Neuronal stem cell (in vitro differentiated cells): ENCODE results near the gene AKAP8L.

ENCODE experiments used
- DNase-seq: peaks from one replicate; pipeline ENCODE4 v3.0.0-alpha.2; 2013; ENCODE audit warnings: low spot score
- H2AFZ ChIP-seq: one replicate; pipeline ENCODE4 v1.6.1; 2013; ENCODE audit warnings: mild to moderate bottlenecking, low read length, inconsistent platforms
- H2AK5ac ChIP-seq: 2 replicates; pipeline ENCODE4 v1.6.1; 2013; ENCODE audit warnings: low read depth, mild to moderate bottlenecking, inconsistent platforms, low read length, moderate library complexity, mixed read lengths
- H2BK120ac ChIP-seq: 2 replicates; pipeline ENCODE4 v1.6.1; 2013; ENCODE audit warnings: low read depth, mild to moderate bottlenecking, inconsistent platforms, low read length, moderate library complexity, mixed read lengths
- H2BK12ac ChIP-seq: one replicate; pipeline ENCODE4 v1.6.1; 2013; ENCODE audit warnings: low read length, inconsistent platforms
- H2BK15ac ChIP-seq: 2 replicates; pipeline ENCODE4 v1.6.1; 2013; ENCODE audit warnings: mild to moderate bottlenecking, low read length, inconsistent platforms, mixed read lengths
- H2BK5ac ChIP-seq: one replicate; pipeline ENCODE4 v1.6.1; 2013; ENCODE audit warnings: inconsistent platforms, mild to moderate bottlenecking, low read length, moderate library complexity
- H3K14ac ChIP-seq: one replicate; pipeline ENCODE4 v1.6.1; 2013; ENCODE audit warnings: low read length, inconsistent platforms
- H3K18ac ChIP-seq: 2 replicates; pipeline ENCODE4 v1.6.1; 2013; ENCODE audit warnings: low read length, inconsistent platforms
- H3K23ac ChIP-seq: 2 replicates; pipeline ENCODE4 v1.6.1; 2013; ENCODE audit warnings: low read depth, mild to moderate bottlenecking, mixed read lengths, low read length, inconsistent platforms; ENCODE audit not compliant: poor library complexity
- H3K27ac ChIP-seq: replicated peaks from 3 replicates; pipeline ENCODE4 v1.5.1; 2013; ENCODE audit warnings: low read length, inconsistent platforms
- H3K27me3 ChIP-seq, 3 experiments: 2 replicates each; pipeline ENCODE4 v1.6.1; 2013; ENCODE audit warnings: low read length in 3 of 3, mild to moderate bottlenecking in 2 of 3, inconsistent platforms in 1 of 3, low read depth in 1 of 3, mixed read lengths in 1 of 3, moderate library complexity in 1 of 3; ENCODE audit not compliant: control insufficient read depth in 3 of 3, insufficient read depth in 3 of 3
- H3K36me3 ChIP-seq, 2 donors: replicated peaks in 1 of 2; 2 replicates each; pipeline ENCODE4 v1.6.1; 2013; ENCODE audit warnings: low read length in 2 of 2; ENCODE audit not compliant: control insufficient read depth in 2 of 2, insufficient read depth in 2 of 2
- H3K4ac ChIP-seq: 2 replicates; pipeline ENCODE4 v1.6.1; 2013; ENCODE audit warnings: inconsistent platforms, mild to moderate bottlenecking, low read length, moderate library complexity
- H3K4me1 ChIP-seq, 2 donors: 1 replicate in 1 of 2; 2 replicates in 1 of 2; pipeline ENCODE4 v1.6.1; 2013; ENCODE audit warnings: low read length in 2 of 2, low read depth in 1 of 2; ENCODE audit not compliant: control insufficient read depth in 2 of 2, insufficient read depth in 1 of 2
- H3K4me2 ChIP-seq: one replicate; pipeline ENCODE4 v1.6.1; 2013; ENCODE audit warnings: mild to moderate bottlenecking, low read length, inconsistent platforms; ENCODE audit not compliant: insufficient read depth, poor library complexity, severe bottlenecking
- H3K4me3 ChIP-seq, 2 donors: 2 replicates each; pipeline ENCODE4 v1.5.1; 2013; ENCODE audit warnings: low read length in 2 of 2, mild to moderate bottlenecking in 2 of 2, inconsistent platforms in 1 of 2, moderate library complexity in 1 of 2
- H3K79me1 ChIP-seq: one replicate; pipeline ENCODE4 v1.6.1; 2013; ENCODE audit warnings: low read depth, mild to moderate bottlenecking, inconsistent platforms, low read length, moderate library complexity
- H3K9ac ChIP-seq: one replicate; pipeline ENCODE4 v1.6.1; 2013; ENCODE audit warnings: mild to moderate bottlenecking, low read depth, low read length, inconsistent platforms; ENCODE audit not compliant: poor library complexity
- H3K9me3 ChIP-seq, 2 donors: replicated peaks in 1 of 2; 2 replicates each; pipeline versions ENCODE3 to v1.6.1; 2013; ENCODE audit warnings: low read length in 2 of 2, mild to moderate bottlenecking in 2 of 2, inconsistent platforms in 1 of 2, low read depth in 1 of 2, mixed read lengths in 1 of 2, moderate library complexity in 1 of 2; ENCODE audit not compliant: control insufficient read depth in 2 of 2, insufficient read depth in 1 of 2
- H4K8ac ChIP-seq: one replicate; pipeline ENCODE4 v1.6.1; 2013; ENCODE audit warnings: low read depth, mild to moderate bottlenecking, inconsistent platforms, low read length, moderate library complexity
- H4K91ac ChIP-seq: one replicate; pipeline ENCODE4 v1.6.1; 2013; ENCODE audit warnings: low read length, low read depth, mild to moderate bottlenecking, inconsistent platforms; ENCODE audit not compliant: poor library complexity
- WGBS, 2 donors: extraction: QIAGEN DNeasy Blood & Tissue Kit; methylation state at CpG; one replicate each; pipeline ENCODE4 v1.1.7; 2013; ENCODE audit warnings: missing lambda C conversion rate in 2 of 2, mixed read lengths in 1 of 2; ENCODE audit not compliant: insufficient read length in 2 of 2, insufficient replicate concordance in 1 of 2; ENCODE audit errors: extremely low coverage in 2 of 2; 5-methylcytosine and 5-hydroxymethylcytosine counted together

AKAP8L gene

DNA sequence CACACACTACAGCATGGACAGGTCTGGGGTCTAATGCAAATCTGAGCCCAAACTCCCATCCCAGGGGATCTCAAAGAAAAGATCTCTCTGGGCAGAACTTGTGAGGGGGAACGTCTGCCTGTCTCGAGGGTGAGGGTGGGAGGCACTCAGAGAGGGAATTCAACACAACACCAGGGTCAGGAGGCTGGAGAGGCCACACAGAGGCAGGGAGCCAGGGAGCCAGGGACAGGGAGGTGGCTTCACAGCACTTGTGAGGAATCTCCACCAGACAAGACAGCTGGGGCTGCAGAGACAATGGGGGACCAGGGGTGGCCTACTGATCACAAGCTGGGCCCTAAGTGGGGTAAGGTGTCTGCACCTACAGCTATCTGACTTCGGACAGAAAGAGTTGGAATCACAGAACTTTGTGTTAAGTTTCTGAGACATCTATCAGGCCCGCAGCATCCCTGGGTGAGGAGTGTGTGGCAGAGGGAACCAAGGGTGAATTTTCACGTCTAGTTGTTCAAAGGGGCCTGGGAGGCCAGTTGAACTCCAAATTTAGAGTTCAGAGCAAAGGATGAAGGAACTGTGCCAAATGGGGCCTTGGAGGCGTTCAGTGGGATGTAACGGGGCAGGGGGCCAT is 12.7 kb upstream of the AKAP8L start:
- peak overlapping the region; percentile 86 for H3K9ac ChIP-seq
- H2BK120ac ChIP-seq = no peak overlapping the region
- peak overlapping the region; percentile 94 for H2BK5ac ChIP-seq
- H2BK15ac ChIP-seq = peak overlapping the region; percentile 37
- peaks cover 28% of the 10 kb centered on the region for H3K79me1 ChIP-seq
- H4K8ac ChIP-seq = no peak overlapping the region
- H3K4me2 ChIP-seq = peak overlapping the region; percentile 81
- no peaks in the 10 kb centered on the region for H3K27me3 ChIP-seq
- peak overlapping the region; percentile 29 for H3K23ac ChIP-seq
- peak overlapping the region; percentile 81 for H2AFZ ChIP-seq
- H3K18ac ChIP-seq = peak overlapping the region; percentile 90
- DNase-seq = no peak
- no peak overlapping the region for H2BK12ac ChIP-seq
- peak overlapping the region; percentile 63 for H3K14ac ChIP-seq
- peak overlapping the region; percentile 92 for H2AK5ac ChIP-seq
- H3K4me1 ChIP-seq = peaks cover 10 to 11% of the 10 kb centered on the region in 2 donors
- peak overlapping the region; percentile 92 to 93 for H3K4me3 ChIP-seq
- H3K27ac ChIP-seq = no peak overlapping the region
- no CpG with 5 or more reads among the region's 7 CpGs for WGBS, 2 donors
- H3K9me3 ChIP-seq = no peaks in the 10 kb centered on the region
- no peak overlapping the region for H4K91ac ChIP-seq
- H3K4ac ChIP-seq = peak overlapping the region; percentile 76
- H3K36me3 ChIP-seq = peaks cover 24 to 44% of the 10 kb centered on the region in 2 donors

- peaks cover 10 to 11% of the 10 kb centered on the region in 2 donors for H3K4me1 ChIP-seq
- H3K9me3 ChIP-seq = peaks cover 0 to 2% of the 10 kb centered on the region in 2 donors
- peak overlapping the region; percentile 2 for H3K14ac ChIP-seq
- no CpG with 5 or more reads among the region's 10 CpGs for WGBS, 2 donors
- H2BK15ac ChIP-seq = no peak overlapping the region
- no peak overlapping the region for H2AFZ ChIP-seq
- no peak overlapping the region for H2BK120ac ChIP-seq
- no peak overlapping the region for H2BK12ac ChIP-seq
- no peak overlapping the region for H3K27ac ChIP-seq
- H2BK5ac ChIP-seq = peak overlapping the region; percentile 13
- no peak overlapping the region for H4K8ac ChIP-seq
- H3K23ac ChIP-seq = peak overlapping the region; percentile 59
- peak overlapping the region; percentile 30 for H4K91ac ChIP-seq
- no peaks in the 10 kb centered on the region for H3K27me3 ChIP-seq
- DNase-seq = no peak
- peak overlapping the region; percentile 51 for H3K9ac ChIP-seq
- H3K4me3 ChIP-seq = peak overlapping the region in 1 of 2 donors; percentile 92
- H3K4ac ChIP-seq = no peak overlapping the region
- H3K4me2 ChIP-seq = peak overlapping the region; percentile 11
- peaks cover 28% of the 10 kb centered on the region for H3K79me1 ChIP-seq
- H3K18ac ChIP-seq = no peak overlapping the region
- peaks cover 32 to 51% of the 10 kb centered on the region in 2 donors for H3K36me3 ChIP-seq
- H2AK5ac ChIP-seq = no peak overlapping the region
These were observed 11.8 kb upstream of the AKAP8L start for GRCh38 chr19:15430526-15431120.

GRCh38 chr19:15429825-15430467 is 11.2 kb upstream of the AKAP8L start:
- no peak overlapping the region for H2AFZ ChIP-seq
- peak overlapping the region; percentile 35 for H2AK5ac ChIP-seq
- peaks cover 37 to 58% of the 10 kb centered on the region in 2 donors for H3K36me3 ChIP-seq
- peaks cover 0 to 2% of the 10 kb centered on the region in 2 donors for H3K9me3 ChIP-seq
- H3K4ac ChIP-seq = no peak overlapping the region
- no peak overlapping the region for H2BK120ac ChIP-seq
- no peak overlapping the region for H3K18ac ChIP-seq
- no peak overlapping the region for H4K91ac ChIP-seq
- H4K8ac ChIP-seq = no peak overlapping the region
- peak overlapping the region; percentile 10 for H2BK12ac ChIP-seq
- H3K4me3 ChIP-seq = peak overlapping the region in 1 of 2 donors; percentile 92
- no peak overlapping the region for H3K27ac ChIP-seq
- no peak overlapping the region for H2BK15ac ChIP-seq
- peak overlapping the region; percentile 11 for H3K4me2 ChIP-seq
- H3K79me1 ChIP-seq = peaks cover 28% of the 10 kb centered on the region
- peak overlapping the region; percentile 13 for H2BK5ac ChIP-seq
- no peaks in the 10 kb centered on the region for H3K27me3 ChIP-seq
- H3K14ac ChIP-seq = no peak overlapping the region
- no peak for DNase-seq
- WGBS, 2 donors = no CpG with 5 or more reads among the region's 24 CpGs
- H3K23ac ChIP-seq = no peak overlapping the region
- H3K4me1 ChIP-seq = peaks cover 10 to 11% of the 10 kb centered on the region in 2 donors
- no peak overlapping the region for H3K9ac ChIP-seq
